Uterus (tissue), 4 donors: ENCODE measurements around the gene MAPK9. TPM values are rescaled to one million over a fixed set of nuclear protein-coding genes. Genes with fewer than 3 reads are reported as not detected.

Source experiments
- DNase-seq, 2 donors: peaks; one replicate each; pipeline ENCODE4 v3.0.0-alpha.2; 2019 to 2020
- H3K27ac ChIP-seq, 2 donors: fragments of 200-600 bp; sonication (generic); 1 replicate in 1 of 2; 2 replicates in 1 of 2; pipeline ENCODE4 v1.5.1; 2016 to 2018
- H3K27me3 ChIP-seq, 2 donors: fragments of 200-600 bp; sonication (generic); one replicate each; pipeline ENCODE4 v1.5.1; 2018 to 2019; ENCODE audit warnings: control low read depth in 1 of 2
- H3K36me3 ChIP-seq, 2 donors: fragments of 200-600 bp; sonication (generic); one replicate each; pipeline ENCODE4 v1.5.1; 2019; ENCODE audit warnings: control low read depth in 1 of 2
- H3K4me1 ChIP-seq, 2 donors: fragments of 200-600 bp; sonication (generic); one replicate each; pipeline ENCODE4 v1.5.1; 2018 to 2019; ENCODE audit warnings: control low read depth in 1 of 2
- H3K4me3 ChIP-seq, 2 donors: fragments of 200-600 bp; sonication (generic); 1 replicate in 1 of 2; 2 replicates in 1 of 2; pipeline ENCODE4 v1.5.1; 2018 to 2019; ENCODE audit warnings: mild to moderate bottlenecking in 1 of 2
- H3K9me3 ChIP-seq, 2 donors: fragments of 200-600 bp; sonication (generic); one replicate each; pipeline ENCODE4 v1.5.1; 2019; ENCODE audit warnings: control low read depth in 1 of 2
- CTCF ChIP-seq, 4 experiments: fragments of 200-600 bp in 2 of 4; fragments of 450-650 bp in 2 of 4; sonication (generic) in 2 of 4; IDR thresholded peaks; one replicate each; pipeline ENCODE4 v1.5.1; 2016 to 2019; ENCODE audit warnings: antibody characterized with exemption in 4 of 4, mild to moderate bottlenecking in 2 of 4, moderate library complexity in 1 of 4
- POLR2A ChIP-seq, 2 donors: fragments of 450-650 bp; IDR thresholded peaks; one replicate each; pipeline ENCODE4 v1.6.1; 2016; ENCODE audit warnings: antibody characterized with exemption in 2 of 2, mild to moderate bottlenecking in 1 of 2, moderate library complexity in 1 of 2
- intact Hi-C: fragments of 100-400 bp; cut with DNase I; formaldehyde crosslinking; loops from one replicate; pipeline ENCODE4 v1.15.1; 2023; ENCODE audit warnings: low total_unique reads
- total RNA-seq, 4 donors: library from RNA; depleted of rRNA in 3 of 4; stranded (reverse); fragments of >200 nt in 3 of 4; gene quantifications; one replicate each; pipeline versions ENCODE4 v1.1.0 to v1.2.4, GENCODE V29; 2014 to 2023
- donor health status: DM: yes; HTN: yes; CAD: no.

Gene MAPK9
- total RNA-seq, 4 donors from 2014 or later, result 9.2 to 45.1 (median 33.3) TPM

- TF ChIP-seq POLR2A (IDR thresholded peaks at IDR 0.05) (no peak), CTCF (IDR thresholded peaks at IDR 0.05) (no peak)
- Histone ChIP-seq H3K27me3 (no peaks in the 10 kb centered on the region), H3K4me3 (no peak overlapping the region), H3K27ac (no peak overlapping the region), H3K9me3 (no peaks in the 10 kb centered on the region), H3K36me3 (no peaks in the 10 kb centered on the region), H3K4me1 (no peaks in the 10 kb centered on the region)
- DNase-seq, result no peak
- intact Hi-C loops, result no loop called here
Observed at GRCh38 chr5:180306796-180307195, 14.9 kb upstream of the MAPK9 start.

- no peak for DNase-seq
- TF ChIP-seq POLR2A (IDR thresholded peaks at IDR 0.05) (no peak), CTCF (IDR thresholded peaks at IDR 0.05) (no peak)
- no peaks in the 10 kb centered on the region for H3K9me3 ChIP-seq
Observed at GRCh38 chr5:180305481-180305880, 13.6 kb upstream of the MAPK9 start.

GRCh38 chr5:180304431-180305375 lies 12.8 kb upstream of the MAPK9 start:
- no peaks in the 10 kb centered on the region for H3K27me3 ChIP-seq
- TF ChIP-seq POLR2A (IDR thresholded peaks at IDR 0.05), result no peak
- no peaks in the 10 kb centered on the region for H3K9me3 ChIP-seq
- no peaks in the 10 kb centered on the region for H3K36me3 ChIP-seq
- intact Hi-C loops, result no loop called here
- H3K4me3 ChIP-seq, result no peak overlapping the region
- no peaks in the 10 kb centered on the region for H3K4me1 ChIP-seq
- H3K27ac ChIP-seq, result no peak overlapping the region
- no peak for DNase-seq

More at GRCh38 chr5:180305481-180305880, 13.6 kb upstream of the MAPK9 start:
- no peak overlapping the region for H3K4me3 ChIP-seq
- no peaks in the 10 kb centered on the region for H3K36me3 ChIP-seq
- no peaks in the 10 kb centered on the region for H3K27me3 ChIP-seq
- H3K4me1 ChIP-seq, result no peaks in the 10 kb centered on the region
- no peak overlapping the region for H3K27ac ChIP-seq
- intact Hi-C loops, result no loop called here

GRCh38 chr5:180304016-180304292 lies 12.1 kb upstream of the MAPK9 start:
- DNase-seq, result no peak
- intact Hi-C loops, result no loop called here
- H3K9me3 ChIP-seq, result no peaks in the 10 kb centered on the region
- no peaks in the 10 kb centered on the region for H3K36me3 ChIP-seq
- no peaks in the 10 kb centered on the region for H3K27me3 ChIP-seq
- TF ChIP-seq CTCF (IDR thresholded peaks at IDR 0.05), result no peak
- no peak for TF ChIP-seq POLR2A (IDR thresholded peaks at IDR 0.05)
- no peak overlapping the region for H3K4me3 ChIP-seq
- H3K4me1 ChIP-seq, result no peaks in the 10 kb centered on the region
- H3K27ac ChIP-seq, result no peak overlapping the region

- no peaks in the 10 kb centered on the region for H3K4me1 ChIP-seq
- H3K9me3 ChIP-seq, result no peaks in the 10 kb centered on the region
- TF ChIP-seq CTCF (IDR thresholded peaks at IDR 0.05) (no peak), POLR2A (IDR thresholded peaks at IDR 0.05) (no peak)
- DNase-seq, result no peak
- no peaks in the 10 kb centered on the region for H3K27me3 ChIP-seq
- no peak overlapping the region for H3K27ac ChIP-seq
- no peaks in the 10 kb centered on the region for H3K36me3 ChIP-seq
- no peak overlapping the region for H3K4me3 ChIP-seq
- intact Hi-C loops, result no loop called here
Observed at GRCh38 chr5:180303226-180304015, 11.5 kb upstream of the MAPK9 start.
